Nephron (organoid): ENCODE measurements around the gene E4F1.

ENCODE experiments used
- H3K27ac Mint-ChIP-seq, 3 experiments: 2 replicates each; pipeline ENCODE4 v1.8.0; 2020; ENCODE audit warnings: mixed read lengths in 3 of 3, mild to moderate bottlenecking in 2 of 3, moderate library complexity in 1 of 3
- H3K27me3 Mint-ChIP-seq: 2 replicates; pipeline ENCODE4 v1.8.0; 2021; ENCODE audit warnings: low read depth, mild to moderate bottlenecking, moderate library complexity, mixed read lengths
- H3K36me3 Mint-ChIP-seq: 2 replicates; pipeline ENCODE4 v1.8.0; 2020; ENCODE audit warnings: low read depth, mixed read lengths
- H3K4me1 Mint-ChIP-seq: 2 replicates; pipeline ENCODE4 v1.8.0; 2020; ENCODE audit warnings: mixed read lengths
- H3K4me3 Mint-ChIP-seq, 3 experiments: 2 replicates each; pipeline ENCODE4 v1.8.0; 2020; ENCODE audit warnings: mild to moderate bottlenecking in 3 of 3, mixed read lengths in 3 of 3, moderate library complexity in 2 of 3
- H3K9me3 Mint-ChIP-seq: 2 replicates; pipeline ENCODE4 v1.8.0; 2020; ENCODE audit warnings: mixed read lengths
- TF ChIP-seq, protein P1 (sequence below), 3 experiments: fragments of 200-600 bp; sonication (generic); IDR thresholded peaks; one replicate each; pipeline ENCODE4 v1.5.0; 2021; ENCODE audit warnings: antibody characterized with exemption in 3 of 3; ENCODE audit not compliant: unreplicated experiment in 3 of 3

The E4F1 gene

GRCh38 chr16:2223221-2223941 is at the start of gene E4F1:
E4F1 (plus strand) TSS chr16:2223591; CDS start chr16:2223614, 23 bp downstream.
- no peaks in the 10 kb centered on the region for H3K27me3 Mint-ChIP-seq
- H3K27ac Mint-ChIP-seq: peak within 1 kb of the TSS; percentile 39 to 93 (median 90)

DNA sequence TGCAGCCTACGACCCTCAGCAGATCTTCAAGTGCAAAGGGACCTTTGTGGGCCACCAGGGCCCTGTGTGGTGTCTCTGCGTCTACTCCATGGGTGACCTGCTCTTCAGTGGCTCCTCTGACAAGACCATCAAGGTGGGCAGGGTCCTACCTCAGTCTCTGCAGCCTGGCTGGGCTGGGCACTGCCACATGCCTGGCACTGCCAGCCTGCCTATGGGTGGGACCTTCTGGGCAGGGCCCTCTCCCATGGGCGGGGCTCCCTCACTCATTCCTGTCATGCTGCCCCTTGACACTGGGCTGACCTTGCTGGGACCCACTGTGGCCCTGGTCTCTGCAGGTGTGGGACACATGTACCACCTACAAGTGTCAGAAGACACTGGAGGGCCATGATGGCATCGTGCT is 49.5 kb upstream of the E4F1 start:
- Mint-ChIP-seq H3K27ac (no peak overlapping the region), H3K27me3 (no peaks in the 10 kb centered on the region), H3K4me1 (no peaks in the 10 kb centered on the region), H3K36me3 (peaks cover 12% of the 10 kb centered on the region), H3K9me3 (no peaks in the 10 kb centered on the region), H3K4me3 (no peak overlapping the region)
- TF ChIP-seq, protein P1, sequence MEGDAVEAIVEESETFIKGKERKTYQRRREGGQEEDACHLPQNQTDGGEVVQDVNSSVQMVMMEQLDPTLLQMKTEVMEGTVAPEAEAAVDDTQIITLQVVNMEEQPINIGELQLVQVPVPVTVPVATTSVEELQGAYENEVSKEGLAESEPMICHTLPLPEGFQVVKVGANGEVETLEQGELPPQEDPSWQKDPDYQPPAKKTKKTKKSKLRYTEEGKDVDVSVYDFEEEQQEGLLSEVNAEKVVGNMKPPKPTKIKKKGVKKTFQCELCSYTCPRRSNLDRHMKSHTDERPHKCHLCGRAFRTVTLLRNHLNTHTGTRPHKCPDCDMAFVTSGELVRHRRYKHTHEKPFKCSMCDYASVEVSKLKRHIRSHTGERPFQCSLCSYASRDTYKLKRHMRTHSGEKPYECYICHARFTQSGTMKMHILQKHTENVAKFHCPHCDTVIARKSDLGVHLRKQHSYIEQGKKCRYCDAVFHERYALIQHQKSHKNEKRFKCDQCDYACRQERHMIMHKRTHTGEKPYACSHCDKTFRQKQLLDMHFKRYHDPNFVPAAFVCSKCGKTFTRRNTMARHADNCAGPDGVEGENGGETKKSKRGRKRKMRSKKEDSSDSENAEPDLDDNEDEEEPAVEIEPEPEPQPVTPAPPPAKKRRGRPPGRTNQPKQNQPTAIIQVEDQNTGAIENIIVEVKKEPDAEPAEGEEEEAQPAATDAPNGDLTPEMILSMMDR (IDR thresholded peaks at IDR 0.05; ENCODE audit: unreplicated experiment in 3 of 3): no peak

More at GRCh38 chr16:2223221-2223941, at the start of gene E4F1:
- Mint-ChIP-seq H3K36me3 (no peaks in the 10 kb centered on the region), H3K9me3 (no peaks in the 10 kb centered on the region), H3K4me1 (no peaks in the 10 kb centered on the region), H3K4me3 (peak within 1 kb of the TSS; percentile 86 to 93 (median 88))
- TF ChIP-seq, protein P1 (IDR thresholded peaks at IDR 0.05; ENCODE audit: unreplicated experiment in 3 of 3): no peak

DNA sequence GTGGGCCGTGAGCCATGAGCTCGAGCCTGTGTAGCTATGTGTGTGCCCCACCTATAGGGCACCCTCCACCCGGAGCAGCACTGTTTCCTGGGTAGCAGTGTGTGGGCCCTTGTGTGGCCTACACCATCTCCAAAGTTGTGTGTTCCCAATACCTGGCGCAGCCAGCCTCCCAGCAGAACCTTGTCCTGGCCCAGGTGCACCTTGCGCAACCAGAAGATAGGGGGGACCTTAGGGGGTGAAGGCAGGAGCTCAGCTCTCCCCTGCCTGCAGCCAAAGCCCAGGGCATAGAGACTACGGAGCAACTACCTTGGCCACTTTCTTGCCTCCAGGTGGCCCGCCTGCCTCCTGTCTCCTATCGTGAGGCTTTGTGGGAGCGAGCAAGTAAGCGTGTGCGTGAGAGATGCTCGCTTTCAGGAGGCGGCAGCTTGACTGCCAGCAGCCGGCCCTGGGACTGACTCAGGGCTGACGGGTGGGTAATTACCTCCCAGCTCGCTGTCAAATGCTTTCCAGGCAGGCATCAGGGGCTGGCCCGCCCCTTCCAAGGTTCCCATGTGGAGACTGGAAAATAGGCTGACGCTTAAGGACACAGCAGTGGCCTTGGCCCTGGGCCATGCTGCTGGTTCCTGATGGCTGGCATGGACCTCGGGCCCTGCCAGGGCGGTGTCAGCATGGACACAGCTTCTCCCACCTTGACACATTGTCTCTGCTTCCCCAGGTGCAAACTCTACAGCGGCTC is 48.8 kb upstream of the E4F1 start:
- Mint-ChIP-seq H3K4me1 (no peaks in the 10 kb centered on the region), H3K36me3 (peaks cover 12% of the 10 kb centered on the region), H3K27me3 (no peaks in the 10 kb centered on the region), H3K9me3 (no peaks in the 10 kb centered on the region), H3K4me3 (no peak overlapping the region), H3K27ac (no peak overlapping the region)
- TF ChIP-seq, protein P1 (IDR thresholded peaks at IDR 0.05; ENCODE audit: unreplicated experiment in 3 of 3): no peak

DNA sequence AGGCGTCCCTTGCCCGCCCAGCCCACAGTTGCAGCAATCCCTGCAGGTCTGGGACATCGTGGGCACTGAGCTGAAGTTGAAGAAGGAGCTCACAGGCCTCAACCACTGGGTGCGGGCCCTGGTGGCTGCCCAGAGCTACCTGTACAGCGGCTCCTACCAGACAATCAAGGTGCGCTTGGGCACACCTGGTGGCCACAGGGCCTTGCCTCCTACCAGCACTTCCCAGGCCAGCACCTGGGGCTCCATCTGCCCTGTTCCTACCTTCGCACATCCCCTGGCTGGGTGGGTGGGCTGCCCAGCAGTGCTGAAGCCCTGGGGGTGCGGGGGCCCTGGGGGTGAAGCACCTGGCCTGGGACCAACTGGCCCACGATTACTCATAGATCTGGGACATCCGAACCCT is 47.9 kb upstream of the E4F1 start:
- Mint-ChIP-seq H3K27ac (no peak overlapping the region), H3K9me3 (no peaks in the 10 kb centered on the region), H3K27me3 (no peaks in the 10 kb centered on the region), H3K36me3 (peaks cover 12% of the 10 kb centered on the region), H3K4me3 (no peak overlapping the region), H3K4me1 (no peaks in the 10 kb centered on the region)
- TF ChIP-seq, protein P1 (IDR thresholded peaks at IDR 0.05; ENCODE audit: unreplicated experiment in 3 of 3): no peak

DNA sequence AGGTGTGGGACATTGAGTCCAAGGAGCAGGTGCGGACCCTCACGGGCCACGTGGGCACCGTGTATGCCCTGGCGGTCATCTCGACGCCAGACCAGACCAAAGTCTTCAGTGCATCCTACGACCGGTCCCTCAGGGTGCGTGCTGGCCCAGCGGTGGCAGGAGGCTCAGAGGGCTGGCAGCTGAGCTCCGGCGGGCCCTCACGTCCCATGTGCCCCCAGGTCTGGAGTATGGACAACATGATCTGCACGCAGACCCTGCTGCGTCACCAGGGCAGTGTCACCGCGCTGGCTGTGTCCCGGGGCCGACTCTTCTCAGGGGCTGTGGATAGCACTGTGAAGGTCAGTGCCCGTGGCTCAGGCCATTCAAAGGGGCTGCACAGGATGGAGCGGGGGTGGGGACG is 47.3 kb upstream of the E4F1 start:
- Mint-ChIP-seq H3K27me3 (no peaks in the 10 kb centered on the region), H3K36me3 (peaks cover 12% of the 10 kb centered on the region), H3K4me3 (no peak overlapping the region), H3K4me1 (no peaks in the 10 kb centered on the region), H3K27ac (no peak overlapping the region), H3K9me3 (no peaks in the 10 kb centered on the region)
- TF ChIP-seq, protein P1 (IDR thresholded peaks at IDR 0.05; ENCODE audit: unreplicated experiment in 3 of 3): no peak
